GM23338 (cell line): ENCODE results near the gene NME5. TPM values are rescaled to one million over a fixed set of nuclear protein-coding genes. Genes with fewer than 3 reads are reported as not detected.

ENCODE experiments used
- ATAC-seq: fragments of 200-7000 bp; cut with Tn5 transposase; 3 replicates; pipeline ENCODE4 v1.9.1; 2020
- DNase-seq: peaks from one replicate; pipeline ENCODE4 v3.0.0-alpha.2; 2015; ENCODE audit warnings: low spot score
- H2AFZ ChIP-seq: fragments of 200-600 bp; sonication (generic); 2 replicates; pipeline ENCODE4 v1.8.0; 2016; ENCODE audit warnings: antibody characterized with exemption, mild to moderate bottlenecking, moderate library complexity
- H3F3A ChIP-seq: fragments of 200-600 bp; sonication (generic); replicated peaks from 2 replicates; pipeline ENCODE4 v1.8.0; 2017; ENCODE audit warnings: antibody characterized with exemption, mixed run types, low read depth
- H3K27ac ChIP-seq: fragments of 200-600 bp; sonication (generic); 2 replicates; pipeline ENCODE4 v1.6.1; 2016; ENCODE audit warnings: low read depth
- H3K27me3 ChIP-seq: fragments of 200-600 bp; sonication (generic); 2 replicates; pipeline ENCODE4 v1.8.0; 2016; ENCODE audit warnings: mild to moderate bottlenecking, mixed run types, moderate library complexity; ENCODE audit not compliant: insufficient read depth
- H3K36me3 ChIP-seq: fragments of 200-600 bp; sonication (generic); 2 replicates; pipeline ENCODE4 v1.8.0; 2016; ENCODE audit warnings: mild to moderate bottlenecking; ENCODE audit not compliant: insufficient read depth
- H3K4me1 ChIP-seq: fragments of 200-600 bp; sonication (generic); 2 replicates; pipeline ENCODE4 v1.8.0; 2016; ENCODE audit warnings: mild to moderate bottlenecking, moderate library complexity; ENCODE audit not compliant: insufficient read depth
- H3K4me2 ChIP-seq: fragments of 200-600 bp; sonication (generic); 2 replicates; pipeline ENCODE4 v1.7.1; 2017; ENCODE audit warnings: mixed run types
- H3K4me3 ChIP-seq: fragments of 200-600 bp; sonication (generic); 2 replicates; pipeline ENCODE4 v1.6.1; 2016; ENCODE audit warnings: mixed run types
- H3K79me2 ChIP-seq: fragments of 200-600 bp; sonication (generic); replicated peaks from 2 replicates; pipeline ENCODE4 v1.8.0; 2017; ENCODE audit warnings: mild to moderate bottlenecking; ENCODE audit not compliant: insufficient read depth
- H3K9me2 ChIP-seq: fragments of 200-600 bp; sonication (generic); 2 replicates; pipeline ENCODE4 v1.8.0; 2017; ENCODE audit not compliant: insufficient read depth
- H4K20me1 ChIP-seq: fragments of 200-600 bp; sonication (generic); replicated peaks from 2 replicates; pipeline ENCODE4 v1.8.0; 2017; ENCODE audit warnings: mild to moderate bottlenecking; ENCODE audit not compliant: insufficient read depth
- H3K27ac Mint-ChIP-seq: 2 replicates; pipeline ENCODE4 v1.8.0; 2020; ENCODE audit warnings: inconsistent platforms, mild to moderate bottlenecking, moderate library complexity, mixed read lengths
- H3K27me3 Mint-ChIP-seq: 3 replicates; pipeline ENCODE4 v1.8.0; 2022; ENCODE audit warnings: low read depth, mild to moderate bottlenecking, moderate library complexity, mixed read lengths, inconsistent platforms; ENCODE audit not compliant: insufficient read depth, poor library complexity
- H3K36me3 Mint-ChIP-seq: 3 replicates; pipeline ENCODE4 v1.8.0; 2021; ENCODE audit warnings: low read depth, mild to moderate bottlenecking, inconsistent platforms, moderate library complexity, mixed read lengths
- H3K4me1 Mint-ChIP-seq: 3 replicates; pipeline ENCODE4 v1.8.0; 2020; ENCODE audit warnings: mild to moderate bottlenecking, inconsistent platforms, mixed read lengths
- H3K4me3 Mint-ChIP-seq: 3 replicates; pipeline ENCODE4 v1.8.0; 2021; ENCODE audit warnings: moderate library complexity, mild to moderate bottlenecking, inconsistent platforms, mixed read lengths
- H3K9me3 Mint-ChIP-seq: 3 replicates; pipeline ENCODE4 v1.8.0; 2020; ENCODE audit warnings: moderate library complexity, mild to moderate bottlenecking, inconsistent platforms, mixed read lengths
- CREB1 ChIP-seq: fragments of 250-450 bp; sonication (Bioruptor Pico); IDR thresholded peaks from 2 replicates; pipeline ENCODE4 v1.5.0; 2020; ENCODE audit warnings: low read depth, mild to moderate bottlenecking, moderate library complexity
- ETS1 ChIP-seq: IDR thresholded peaks from 2 replicates; pipeline ENCODE4 v1.6.1; 2016; ENCODE audit warnings: antibody characterized with exemption
- EZH2 ChIP-seq: fragments of 200-600 bp; sonication (generic); IDR thresholded peaks from one replicate; pipeline ENCODE4 v1.8.0; 2017; ENCODE audit warnings: antibody characterized with exemption, mild to moderate bottlenecking, low read depth; ENCODE audit not compliant: unreplicated experiment
- EZH2phosphoT487 ChIP-seq: fragments of 200-600 bp; sonication (generic); IDR thresholded peaks from one replicate; pipeline ENCODE4 v1.8.1; 2018; ENCODE audit warnings: antibody characterized with exemption; ENCODE audit not compliant: unreplicated experiment
- POLR2AphosphoS5 ChIP-seq: IDR thresholded peaks from 2 replicates; pipeline ENCODE4 v1.6.1; 2016; ENCODE audit warnings: antibody characterized with exemption, low read depth
- REST ChIP-seq: IDR thresholded peaks from one replicate; pipeline ENCODE4 v1.6.1; 2018; ENCODE audit warnings: antibody characterized with exemption; ENCODE audit not compliant: unreplicated experiment
- STAT1 ChIP-seq: IDR thresholded peaks from one replicate; pipeline ENCODE4 v1.6.1; 2016; ENCODE audit warnings: antibody characterized with exemption; ENCODE audit not compliant: unreplicated experiment
- ZNF114 ChIP-seq: fragments of 250-450 bp; sonication (Bioruptor Pico); IDR thresholded peaks from 2 replicates; pipeline ENCODE4 v1.5.0; 2020; ENCODE audit warnings: mild to moderate bottlenecking, moderate library complexity
- ZNF331 ChIP-seq: fragments of 250-450 bp; sonication (Bioruptor Pico); IDR thresholded peaks from 2 replicates; pipeline ENCODE4 v1.5.0; 2020; ENCODE audit warnings: low read depth, mild to moderate bottlenecking, moderate library complexity
- polyA plus RNA-seq: library from polyadenylated mRNA; unstranded; fragments of >200 nt; fragmentation: Nextera tagmentation; extraction: Ambion mirVana; gene quantifications from 2 replicates; pipeline ENCODE4 v1.2.1, GENCODE V29; 2016
- total RNA-seq: library from RNA; depleted of rRNA; stranded (reverse); fragments of >200 nt; shearing (Covaris generic); gene quantifications from 2 replicates; pipeline ENCODE4 v1.2.3, GENCODE V29; 2014
- TF ChIP-seq, protein P1 (sequence below), 2 experiments: fragments of 200-600 bp in 1 of 2; sonication (generic) in 1 of 2; conservative IDR thresholded peaks; 2 replicates each; pipeline versions ENCODE4 v1.5.1 to v1.6.1; 2016 to 2017; ENCODE audit warnings: antibody characterized with exemption in 2 of 2, low read depth in 2 of 2, mild to moderate bottlenecking in 2 of 2, moderate library complexity in 1 of 2

NME5 gene
- total and polyA plus RNA-seq, 2 experiments from 2014 or later, result 0.45 TPM; not detected in 1

DNA sequence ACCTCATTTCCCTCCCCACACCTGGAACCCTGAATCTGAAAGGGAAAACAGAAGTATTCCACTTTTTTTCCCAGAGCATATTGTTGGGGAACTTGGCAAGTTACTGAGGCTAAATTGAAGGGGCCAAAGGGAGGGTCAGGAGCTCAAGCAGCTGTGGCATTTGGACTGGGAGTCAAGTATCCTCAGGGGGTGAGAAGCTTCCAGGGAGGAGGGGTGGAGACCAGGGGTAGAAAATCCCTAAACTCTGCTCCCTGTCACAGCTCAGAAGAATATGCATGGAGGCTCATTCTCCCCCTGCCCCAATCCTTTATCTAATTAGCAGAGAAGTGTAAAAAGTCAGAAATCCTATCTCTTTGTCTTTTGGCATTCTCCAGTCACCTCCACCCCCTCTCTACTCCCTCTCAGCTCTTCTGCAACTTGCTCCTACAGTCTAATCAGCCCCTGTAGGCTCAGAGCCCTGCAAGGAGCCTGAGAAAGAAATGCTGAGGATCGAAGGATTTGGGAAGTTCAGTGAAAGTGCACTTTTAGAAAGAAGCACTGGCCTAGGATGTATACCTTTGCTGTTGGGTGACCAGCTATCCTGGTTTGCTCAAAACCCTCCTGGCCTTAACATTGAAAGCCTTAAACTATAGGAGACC, 61.1 kb downstream of the NME5 start:
- no peak for TF ChIP-seq ZNF114 (CRISPR knock-in tag)
- TF ChIP-seq REST, result no peak
- TF ChIP-seq EZH2phosphoT487, result no peak
- TF ChIP-seq CREB1 (CRISPR knock-in tag), result no peak
- TF ChIP-seq POLR2AphosphoS5, result no peak
- no peak for TF ChIP-seq STAT1
- TF ChIP-seq ZNF331 (CRISPR knock-in tag), result no peak
- TF ChIP-seq ETS1, result no peak
- no peak for TF ChIP-seq EZH2
- DNase-seq (no peak), ATAC-seq (peak; percentile 50)
- Histone ChIP-seq H3K27me3 (no peaks in the 10 kb centered on the region), H3K4me1 (peaks cover 12% of the 10 kb centered on the region; the same call in 1 of the 2 replicates), H3F3A (no peaks in the 10 kb centered on the region), H2AFZ (no peak overlapping the region), H4K20me1 (no peaks in the 10 kb centered on the region; the same call in 1 of the 2 replicates), H3K4me2 (0 out of 2 replicates have a peak overlapping the region, but pooled peaks have one; percentile 26), H3K9me2 (no peaks in the 10 kb centered on the region), H3K27ac (no peak overlapping the region), H3K36me3 (no peaks in the 10 kb centered on the region), H3K79me2 (no peaks in the 10 kb centered on the region), H3K4me3 (no peak overlapping the region)
- Mint-ChIP-seq H3K4me3 (no peak overlapping the region), H3K9me3 (no peaks in the 10 kb centered on the region), H3K27ac (no peak overlapping the region), H3K27me3 (peaks cover 2% of the 10 kb centered on the region), H3K4me1 (peaks cover 15% of the 10 kb centered on the region), H3K36me3 (no peaks in the 10 kb centered on the region)

- H3K36me3 ChIP-seq, result no peaks in the 10 kb centered on the region
- H3K4me3 Mint-ChIP-seq, result no peak overlapping the region
- H3K27ac ChIP-seq, result no peak overlapping the region
- H3K9me2 ChIP-seq, result no peaks in the 10 kb centered on the region
- ATAC-seq (peak; percentile 78), DNase-seq (peak; percentile 86)
- no peak overlapping the region for H2AFZ ChIP-seq
- H3K4me3 ChIP-seq, result no peak overlapping the region
- no peak overlapping the region for H3K27ac Mint-ChIP-seq
- H3K4me1 ChIP-seq, result peaks cover 12% of the 10 kb centered on the region; the same call in 1 of the 2 replicates
- H3K4me2 ChIP-seq, result no peak overlapping the region
- H4K20me1 ChIP-seq, result no peaks in the 10 kb centered on the region; the same call in 1 of the 2 replicates
- peaks cover 15% of the 10 kb centered on the region for H3K4me1 Mint-ChIP-seq
- no peaks in the 10 kb centered on the region for H3K9me3 Mint-ChIP-seq
- TF ChIP-seq REST, result no peak
- TF ChIP-seq, protein P1, sequence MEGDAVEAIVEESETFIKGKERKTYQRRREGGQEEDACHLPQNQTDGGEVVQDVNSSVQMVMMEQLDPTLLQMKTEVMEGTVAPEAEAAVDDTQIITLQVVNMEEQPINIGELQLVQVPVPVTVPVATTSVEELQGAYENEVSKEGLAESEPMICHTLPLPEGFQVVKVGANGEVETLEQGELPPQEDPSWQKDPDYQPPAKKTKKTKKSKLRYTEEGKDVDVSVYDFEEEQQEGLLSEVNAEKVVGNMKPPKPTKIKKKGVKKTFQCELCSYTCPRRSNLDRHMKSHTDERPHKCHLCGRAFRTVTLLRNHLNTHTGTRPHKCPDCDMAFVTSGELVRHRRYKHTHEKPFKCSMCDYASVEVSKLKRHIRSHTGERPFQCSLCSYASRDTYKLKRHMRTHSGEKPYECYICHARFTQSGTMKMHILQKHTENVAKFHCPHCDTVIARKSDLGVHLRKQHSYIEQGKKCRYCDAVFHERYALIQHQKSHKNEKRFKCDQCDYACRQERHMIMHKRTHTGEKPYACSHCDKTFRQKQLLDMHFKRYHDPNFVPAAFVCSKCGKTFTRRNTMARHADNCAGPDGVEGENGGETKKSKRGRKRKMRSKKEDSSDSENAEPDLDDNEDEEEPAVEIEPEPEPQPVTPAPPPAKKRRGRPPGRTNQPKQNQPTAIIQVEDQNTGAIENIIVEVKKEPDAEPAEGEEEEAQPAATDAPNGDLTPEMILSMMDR (conservative IDR thresholded peaks at IDR 0.05; ENCODE audit: low read depth in 2 of 2), result peak; percentile 95 to 96
- H3F3A ChIP-seq, result no peaks in the 10 kb centered on the region
- H3K36me3 Mint-ChIP-seq, result no peaks in the 10 kb centered on the region
- no peaks in the 10 kb centered on the region for H3K27me3 ChIP-seq
- H3K79me2 ChIP-seq, result no peaks in the 10 kb centered on the region
- H3K27me3 Mint-ChIP-seq, result peaks cover under 1% of the 10 kb centered on the region
Observed at GRCh38 chr5:138077064-138077696, 62.0 kb downstream of the NME5 start.
